Posterior vena cava (tissue), 2 donors: Measurements from ENCODE around the gene RABGEF1. TPM values are rescaled to one million over a fixed set of nuclear protein-coding genes. Genes with fewer than 3 reads are reported as not detected.
"Not testable (repeated sequence)": the region's sequence is repeated elsewhere in the genome, so short reads cannot be mapped to it uniquely, and the experiment has no call there.

ENCODE experiments used
- DNase-seq: peaks from one replicate; pipeline ENCODE4 v3.0.0-alpha.2; 2020; ENCODE audit warnings: low spot score
- intact Hi-C, 2 donors: fragments of 100-400 bp; cut with DNase I; formaldehyde crosslinking; loops; one replicate each; pipeline versions ENCODE4 v1.14.1 to v1.14.2; 2022 to 2023
- total RNA-seq, 2 donors: library from RNA; stranded (reverse); fragmentation: NEBNext Ultra II Directional; extraction: Animal tissue kit (Norgen Biotek cat#: 25700); gene quantifications; one replicate each; pipeline ENCODE4 v1.2.1, GENCODE V29; 2021
- donor health status: DM: yes; HTN: yes; CAD: no.
- donor health status: DM: yes; HTN: yes; CAD: no.

RABGEF1 gene
- total RNA-seq, 2 donors from 2014 or later, result 29.9 to 39.6 TPM

DNA sequence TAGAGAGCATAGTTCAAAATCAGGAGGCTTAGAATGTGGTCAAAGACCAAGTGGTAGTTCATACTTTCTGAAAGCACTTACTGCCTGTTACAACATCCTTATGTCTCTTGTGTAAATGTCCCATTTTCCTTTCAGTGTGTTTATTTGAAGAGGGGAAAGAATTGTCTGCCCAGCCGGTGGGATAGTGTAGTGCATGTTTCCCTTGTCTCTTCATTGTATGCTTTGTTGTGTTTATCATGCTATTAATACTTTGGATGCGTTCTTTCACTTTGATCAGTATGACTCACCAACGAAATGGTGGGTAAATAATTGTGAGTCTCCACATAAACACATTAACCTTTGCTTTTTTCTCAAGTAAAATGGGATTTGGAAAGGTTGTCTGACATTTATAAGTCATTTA is 42.3 kb downstream of the RABGEF1 start:
- intact Hi-C loops, result not testable (repeated sequence)

GRCh38 chr7:66783887-66784595 is 43.5 kb downstream of the RABGEF1 start:
- intact Hi-C loops, DNase-seq: not testable (repeated sequence)

More for the DNA sequence above, 42.3 kb downstream of the RABGEF1 start:
- DNase-seq, result not testable (repeated sequence)

GRCh38 chr7:66790196-66790595 is 49.7 kb downstream of the RABGEF1 start:
- no peak for DNase-seq
- intact Hi-C loops, result no loop called here

DNA sequence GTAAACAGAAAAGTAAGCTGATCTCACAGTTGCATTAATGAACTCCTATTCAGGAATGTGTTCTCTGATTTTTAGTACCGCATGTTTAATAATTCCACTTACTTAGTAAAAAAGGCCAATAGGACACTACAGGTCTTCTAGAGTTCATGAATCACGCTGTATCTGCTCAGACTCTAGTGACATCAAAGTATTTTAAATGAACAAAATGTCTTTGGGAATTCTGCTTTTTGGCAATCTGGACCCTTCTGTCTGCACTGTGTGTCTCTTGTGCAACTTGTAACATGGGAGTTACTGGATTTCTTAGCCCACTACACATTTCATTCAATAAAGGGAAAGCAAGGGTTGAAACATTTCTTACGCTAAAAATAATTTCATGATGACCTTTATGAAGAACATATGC is 50.2 kb downstream of the RABGEF1 start:
- intact Hi-C loops, result no loop called here

GRCh38 chr7:66800591-66800990 is 60.1 kb downstream of the RABGEF1 start:
- intact Hi-C loops, result no loop called here
- no peak for DNase-seq

More for the DNA sequence above, 50.2 kb downstream of the RABGEF1 start:
- DNase-seq, result no peak

GRCh38 chr7:66804001-66804400 is 63.5 kb downstream of the RABGEF1 start:
- intact Hi-C loops, result no loop called here
- DNase-seq, result no peak

- intact Hi-C loops, result no loop called here
- DNase-seq, result no peak
Measured at GRCh38 chr7:66807736-66808135, 67.2 kb downstream of the RABGEF1 start.

DNA sequence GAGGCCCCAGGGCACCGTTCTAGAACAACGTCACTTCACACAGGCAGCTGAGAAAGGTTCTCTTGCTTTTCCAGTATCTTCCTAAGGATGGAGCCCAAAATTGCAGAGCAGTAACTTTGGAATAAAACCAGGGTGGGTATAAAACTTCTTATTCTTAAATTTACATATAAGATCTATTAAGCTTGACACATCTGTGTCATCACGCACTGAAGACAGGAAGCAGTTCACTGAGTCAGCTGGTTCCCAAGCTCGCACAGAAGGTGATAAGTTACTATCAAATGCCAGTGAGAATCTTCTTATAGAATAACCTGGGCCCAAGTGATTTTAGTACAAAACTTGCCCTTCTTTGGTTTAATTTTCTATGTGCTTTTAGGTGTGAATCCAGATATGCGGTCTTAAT is 70.2 kb downstream of the RABGEF1 start:
- intact Hi-C loops, result loop anchor here in 1 of 2 donors (1.0 kb wide), 1 partner anchor 15 kb away; no protein-coding TSS in a partner anchor
- no peak for DNase-seq

GRCh38 chr7:66815186-66815875 is 74.8 kb downstream of the RABGEF1 start:
- intact Hi-C loops, result not testable (repeated sequence)
- peak; percentile 43 for DNase-seq

DNA sequence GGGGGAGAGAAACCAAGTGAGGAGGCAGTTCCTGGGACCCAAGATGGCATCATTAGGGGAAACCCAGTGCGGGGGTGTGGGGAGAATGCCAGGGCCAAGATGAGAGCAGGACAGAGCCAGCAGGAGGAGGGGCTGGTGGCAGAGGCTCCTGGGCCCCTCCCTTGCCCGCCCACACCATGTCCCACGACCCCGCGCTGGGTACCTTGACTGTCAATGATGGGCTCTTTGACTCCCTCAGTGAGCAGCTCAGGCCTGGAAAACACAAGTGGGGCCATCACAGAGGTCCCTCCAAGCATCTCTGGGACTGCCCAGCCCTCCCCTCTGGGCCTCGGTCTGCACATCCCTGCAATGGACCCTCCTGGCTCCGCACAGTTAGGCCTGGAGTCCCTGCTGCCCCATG is 75.4 kb downstream of the RABGEF1 start:
- DNase-seq, result peak; percentile 69
- intact Hi-C loops, result no loop called here

GRCh38 chr7:66816658-66817057 is 76.1 kb downstream of the RABGEF1 start:
- intact Hi-C loops, DNase-seq: not testable (repeated sequence)

GRCh38 chr7:66817208-66817795 is 76.8 kb downstream of the RABGEF1 start:
- intact Hi-C loops, result not testable (repeated sequence)
- DNase-seq, result peak; percentile 64

DNA sequence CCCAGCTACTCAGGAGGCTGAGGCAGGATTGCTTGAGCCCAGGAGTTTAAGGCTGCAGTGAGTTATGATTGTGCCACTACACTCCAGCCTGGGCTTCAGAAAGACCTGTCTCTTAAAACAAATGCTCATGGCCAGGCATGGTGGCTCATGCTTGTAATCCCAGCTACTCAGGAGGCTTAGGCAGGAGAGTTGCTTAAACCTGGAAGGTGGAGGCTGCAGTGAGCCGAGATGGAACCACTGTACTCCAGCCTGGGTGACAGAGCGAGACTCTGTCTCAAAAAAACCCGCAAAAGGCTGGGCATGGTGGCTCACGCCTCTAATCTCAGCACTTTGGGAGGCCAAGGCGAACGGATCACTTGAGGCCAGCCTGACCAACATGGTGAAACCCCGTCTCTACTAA is 77.4 kb downstream of the RABGEF1 start:
- peak; percentile 61 for DNase-seq
- intact Hi-C loops, result not testable (repeated sequence)

GRCh38 chr7:66824041-66824440 is 83.5 kb downstream of the RABGEF1 start:
- intact Hi-C loops, result no loop called here
- DNase-seq, result peak; percentile 43

- peak; percentile 50 for DNase-seq
- intact Hi-C loops, result loop anchor here in 1 of 2 donors (1.0 kb wide), 1 partner anchor 14 kb away; no protein-coding TSS in a partner anchor
Measured at GRCh38 chr7:66825538-66825937, 85.0 kb downstream of the RABGEF1 start.

GRCh38 chr7:66826649-66827048 is 86.1 kb downstream of the RABGEF1 start:
- DNase-seq, result peak; percentile 16
- intact Hi-C loops, result no loop called here

- DNase-seq, result peak; percentile 16
- intact Hi-C loops, result not testable (repeated sequence)
Measured at GRCh38 chr7:66830976-66831375, 90.4 kb downstream of the RABGEF1 start.

DNA sequence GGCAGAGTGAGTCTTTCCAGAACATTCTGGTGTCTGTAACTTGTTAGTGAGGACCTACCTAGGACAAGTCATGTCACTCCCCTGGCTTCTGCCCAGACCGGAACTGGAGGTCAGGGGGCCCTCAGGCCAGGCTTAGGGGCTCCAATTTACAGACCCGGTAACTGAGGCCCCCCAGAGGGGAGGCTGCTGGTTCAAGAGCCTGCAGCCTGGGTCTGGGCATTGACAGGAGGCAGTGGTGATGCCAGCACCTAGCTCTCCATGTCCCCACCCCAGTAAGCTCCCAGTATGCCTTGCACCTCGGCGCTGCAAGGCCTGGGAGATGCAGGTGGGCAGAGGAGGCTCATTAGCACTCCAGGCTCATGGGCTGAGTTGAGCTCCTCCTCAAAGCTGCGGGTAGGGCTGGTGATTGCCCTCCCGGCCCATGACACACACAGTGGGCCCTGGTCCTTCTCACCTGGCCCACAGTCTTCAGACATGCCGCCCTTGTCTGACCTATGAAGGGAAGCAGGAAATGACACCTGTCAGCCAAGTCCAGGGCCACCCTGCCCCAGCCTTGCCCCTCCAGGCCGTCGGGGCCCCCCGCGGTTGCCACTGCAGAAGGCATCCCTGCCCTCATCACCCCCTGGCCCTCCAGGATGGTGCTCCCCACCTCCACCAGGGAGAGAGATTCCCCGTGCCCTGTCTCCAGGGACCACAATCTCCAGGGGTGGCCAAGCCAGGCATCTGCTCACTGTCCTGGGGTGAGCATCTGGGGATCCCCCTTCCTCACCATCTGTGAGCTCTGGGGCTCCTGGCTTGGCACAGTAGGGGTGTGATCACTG is 92.2 kb downstream of the RABGEF1 start:
- intact Hi-C loops, result no loop called here
- DNase-seq, result peak; percentile 68

DNA sequence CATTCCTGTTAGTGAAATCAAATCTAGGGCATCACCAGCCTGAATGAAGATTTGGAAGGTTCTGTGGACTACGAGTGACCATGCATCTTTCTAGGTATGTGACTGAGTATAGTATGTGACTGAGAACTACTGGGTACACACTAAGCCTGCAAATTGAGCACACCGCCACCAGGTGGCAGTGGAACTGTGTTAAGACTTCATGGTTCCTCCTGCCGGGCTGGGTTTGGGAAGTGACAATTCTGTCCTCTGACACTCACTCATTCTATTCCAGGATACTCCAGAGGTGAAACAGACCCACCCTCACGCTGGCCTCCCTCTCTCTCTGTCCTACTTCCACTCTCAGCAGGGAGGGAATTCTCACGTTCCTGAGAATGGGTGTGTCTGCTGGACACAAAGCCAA is 96.5 kb downstream of the RABGEF1 start:
- intact Hi-C loops, result no loop called here
- DNase-seq, result peak; percentile 63
